NCI-H2196 (cell line): ENCODE data around the gene PTH1R.
A peak's percentile ranks its signal among the peaks of the same experiment; 100 is the strongest.

ENCODE experiments used
- DNase-seq: peaks from one replicate; lab custom pipeline; 2025; ENCODE audit not compliant: unreplicated experiment; lab: John Stamatoyannopoulos, UW

PTH1R gene

DNA sequence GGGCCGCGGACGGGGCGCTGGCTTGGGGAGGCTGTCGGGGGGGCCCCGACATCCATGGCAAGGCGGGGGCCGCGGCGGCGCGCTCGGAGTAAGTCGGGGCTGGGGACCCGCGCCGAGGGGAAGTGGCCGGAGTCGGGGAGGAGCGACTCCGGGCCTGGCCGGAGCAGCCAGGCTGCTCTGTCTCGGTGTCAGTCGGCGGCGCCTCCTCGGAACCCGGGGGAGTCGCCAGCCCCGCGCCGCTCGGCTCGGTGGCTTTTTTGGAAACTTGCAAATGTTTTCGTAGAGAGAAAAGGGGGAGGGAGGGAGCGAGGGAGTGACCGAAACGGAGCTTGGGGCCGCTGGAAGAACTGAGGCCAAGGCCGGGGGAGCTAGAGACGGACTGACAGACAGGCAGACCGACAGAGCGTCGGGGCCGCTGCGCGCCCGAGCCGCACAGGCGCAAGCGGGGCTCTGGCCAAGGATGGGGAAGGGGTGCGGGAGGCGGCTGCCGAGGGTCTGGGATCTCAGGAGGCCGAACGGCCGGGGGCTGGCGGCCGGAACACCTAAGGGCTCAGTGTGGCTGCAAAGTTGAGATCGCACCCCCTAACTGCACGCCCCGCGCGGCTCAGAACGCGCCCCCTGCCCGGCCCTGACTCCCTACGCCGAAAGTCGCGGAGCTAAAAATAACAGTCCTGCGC is 5.0 kb downstream of the PTH1R start:
- DNase-seq = no peak

DNA sequence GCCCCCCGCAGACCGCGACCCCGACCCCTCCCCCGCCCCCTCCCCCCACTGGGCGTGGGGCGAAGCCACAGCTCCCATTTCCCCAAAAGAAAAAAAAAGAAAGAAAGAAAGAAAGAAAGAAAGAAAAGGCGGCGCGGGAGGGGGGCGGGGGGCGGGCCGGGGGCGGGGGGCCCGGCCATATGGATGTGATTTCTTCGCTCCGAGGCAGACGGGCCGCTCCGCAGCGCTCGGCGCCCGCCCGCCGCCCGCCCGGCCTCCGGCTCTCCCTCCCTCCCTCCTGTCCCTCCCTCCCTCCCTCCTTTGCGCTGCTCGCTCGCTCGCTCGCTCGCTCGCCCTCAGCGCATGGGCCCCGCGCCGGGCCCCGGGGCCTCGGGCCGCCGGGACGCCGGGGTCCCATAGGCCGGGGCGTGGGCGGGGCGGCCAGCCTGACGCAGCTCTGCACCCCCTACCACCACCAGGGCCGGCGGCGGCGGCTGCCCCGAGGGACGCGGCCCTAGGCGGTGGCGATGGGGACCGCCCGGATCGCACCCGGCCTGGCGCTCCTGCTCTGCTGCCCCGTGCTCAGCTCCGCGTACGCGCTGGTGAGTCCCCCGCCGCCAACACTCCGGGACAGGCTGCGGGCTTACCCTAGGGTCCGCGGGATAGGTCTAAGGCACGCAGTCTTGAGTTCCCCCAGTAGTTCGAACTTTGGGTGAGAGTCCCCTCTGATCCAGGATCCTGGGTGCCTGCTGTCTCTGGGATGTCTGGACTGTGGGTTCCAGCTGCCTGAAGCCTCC is 5.7 kb downstream of the PTH1R start:
- no peak for DNase-seq

DNA sequence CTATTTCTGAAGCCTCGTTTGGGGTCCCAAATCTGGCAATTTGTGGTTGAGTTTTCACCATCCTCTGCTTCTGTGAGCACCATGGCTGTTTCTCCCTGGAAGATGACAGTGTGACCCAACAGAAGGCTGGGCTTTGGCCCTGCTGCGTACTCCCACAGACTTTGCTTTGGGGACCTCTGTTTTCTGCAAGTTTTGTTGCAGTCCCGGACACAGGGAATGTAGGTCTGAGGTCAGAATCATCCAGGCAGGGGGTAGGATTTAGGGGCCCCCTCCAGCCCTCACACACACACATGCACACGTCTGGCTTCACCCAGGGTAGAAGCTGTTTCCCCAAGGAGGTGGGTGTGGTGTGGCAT is 6.3 kb downstream of the PTH1R start:
- DNase-seq = no peak

DNA sequence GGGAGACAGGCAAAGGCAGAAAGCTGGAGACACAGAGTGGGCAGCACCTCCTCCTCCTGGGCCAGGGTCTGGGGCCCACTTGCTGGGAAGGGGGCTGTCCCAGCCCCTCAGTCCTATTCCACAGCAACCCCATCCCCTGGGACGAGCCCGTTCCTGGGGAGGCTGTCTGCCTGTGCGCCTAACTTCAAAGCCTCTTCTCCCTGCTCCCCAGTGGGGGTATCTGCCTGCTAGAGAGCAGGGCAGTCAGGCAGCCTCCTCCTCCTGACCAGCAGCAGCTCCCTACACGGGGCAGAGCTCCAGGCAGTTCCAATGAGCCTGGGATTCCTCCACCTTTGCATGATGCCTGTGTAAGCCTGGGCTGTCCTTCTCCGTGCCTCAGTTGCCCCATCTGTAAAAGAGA is 6.9 kb downstream of the PTH1R start:
- DNase-seq = no peak

DNA sequence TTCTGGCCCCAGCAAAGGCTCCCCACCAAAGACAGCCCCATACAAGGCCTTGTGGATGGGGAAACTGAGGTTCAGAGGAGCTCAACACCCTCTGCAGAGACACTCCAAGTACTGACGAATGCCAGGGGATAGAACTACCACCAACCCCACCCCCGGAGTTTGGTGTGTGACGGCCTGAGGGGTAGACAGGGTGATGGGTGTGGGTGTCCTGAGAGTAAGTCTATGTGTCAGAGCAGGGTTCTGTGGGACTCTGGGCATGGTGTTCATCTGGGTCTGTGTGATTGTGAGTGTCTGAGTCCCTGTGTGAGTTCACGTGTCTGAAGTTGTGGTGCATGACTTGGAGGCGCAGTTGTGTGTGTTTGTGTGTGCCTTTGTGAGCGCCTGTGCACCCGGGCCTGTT is 7.4 kb downstream of the PTH1R start:
- no peak for DNase-seq

DNA sequence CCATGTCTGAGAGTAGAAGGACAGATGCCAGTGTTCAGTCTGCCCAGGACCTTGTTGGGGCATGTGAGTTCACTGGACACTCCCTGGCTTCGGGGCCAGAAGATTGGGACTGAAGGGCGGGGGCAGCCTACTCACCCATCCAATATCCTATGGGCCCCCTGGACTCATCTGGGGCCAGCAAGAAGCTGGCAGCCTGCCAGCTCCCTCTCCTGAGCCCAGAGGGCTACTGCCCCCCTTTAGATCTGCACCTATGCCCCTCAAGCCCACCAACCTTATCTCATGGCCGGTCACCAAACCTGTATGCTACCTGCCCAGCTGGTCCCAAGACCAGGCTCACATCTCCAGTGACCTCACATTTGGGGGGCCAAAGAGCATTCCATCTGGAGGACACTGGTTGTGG is 8.1 kb downstream of the PTH1R start:
- DNase-seq = no peak

DNA sequence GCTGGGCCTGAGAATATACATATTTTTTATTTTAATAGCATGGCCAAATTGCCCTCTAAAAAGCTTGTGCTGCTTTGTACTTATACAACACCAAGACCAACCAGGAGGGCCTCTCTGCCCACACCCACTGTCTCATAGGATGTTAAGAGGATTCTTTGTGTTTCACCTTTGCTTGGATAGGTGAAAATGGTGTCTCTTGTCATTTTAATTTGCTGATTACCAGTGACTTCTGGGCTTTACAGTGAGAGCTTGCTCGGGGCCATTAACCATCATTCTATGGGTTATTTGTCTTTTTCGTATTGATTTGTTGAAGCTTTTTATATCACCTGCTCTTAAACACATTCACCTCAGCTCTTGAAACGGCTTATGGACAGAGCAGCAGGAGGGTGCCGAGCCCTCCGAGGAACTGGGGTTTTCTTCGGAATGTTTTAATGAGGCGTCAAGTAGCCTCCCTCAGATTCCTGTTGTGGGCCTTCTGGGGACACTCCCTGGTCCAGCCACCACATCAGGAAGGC is 10.5 kb downstream of the PTH1R start:
- no peak for DNase-seq

DNA sequence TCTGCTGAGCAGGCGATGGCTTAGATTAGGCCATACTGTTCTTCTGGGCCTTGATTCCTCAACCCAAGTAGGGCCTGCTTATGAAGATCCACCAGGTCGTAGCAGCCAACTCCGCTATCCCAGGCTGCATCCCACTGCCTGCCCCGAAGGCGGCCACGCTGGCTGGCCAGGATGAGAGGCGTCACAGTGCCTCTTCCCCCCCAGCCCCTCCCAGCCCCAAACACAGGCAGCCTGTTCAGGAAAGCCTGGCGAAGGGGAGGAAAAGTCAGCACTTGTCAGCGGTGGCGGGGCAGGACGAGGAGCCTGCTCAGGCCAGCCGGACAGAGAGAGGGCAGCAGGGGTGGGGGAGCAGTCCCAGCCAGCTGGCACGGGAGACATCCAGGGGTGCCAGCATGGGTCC is 11.2 kb downstream of the PTH1R start:
- no peak for DNase-seq

DNA sequence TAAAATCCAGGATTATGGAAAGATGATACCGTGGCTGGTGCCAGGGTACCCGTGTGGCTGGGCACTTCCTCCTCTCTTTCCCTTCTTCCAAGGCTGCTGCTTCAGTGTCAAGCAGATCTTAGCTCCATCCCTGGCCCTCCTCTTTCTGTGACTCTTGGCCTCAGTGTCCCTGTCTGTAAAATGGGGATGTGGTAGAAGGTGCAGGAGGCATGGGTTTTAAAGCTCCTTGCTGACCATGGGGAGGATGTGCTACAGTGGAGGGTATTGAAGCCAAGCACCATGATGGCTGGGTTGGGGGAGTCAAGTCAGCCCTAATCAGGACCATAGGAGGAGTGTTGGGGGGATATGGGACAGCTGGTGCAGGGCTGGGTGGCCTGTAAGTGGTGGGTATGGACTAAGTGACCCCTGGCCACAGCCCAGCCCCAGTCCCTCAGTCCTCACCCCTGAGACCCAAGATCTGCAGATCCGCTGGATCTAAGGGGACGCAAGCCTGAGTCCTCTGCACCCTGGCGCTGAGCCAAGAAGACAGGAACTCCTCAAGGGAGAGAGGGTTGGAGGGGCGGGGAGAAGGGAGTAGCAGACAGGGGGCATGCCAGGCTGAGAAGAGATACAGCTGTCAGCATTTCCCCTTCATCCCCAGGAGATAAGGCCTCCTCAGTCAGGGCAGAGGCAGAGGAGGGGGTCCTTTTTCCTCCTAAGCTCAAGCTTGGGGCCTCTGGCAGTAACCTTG is 12.0 kb downstream of the PTH1R start:
- DNase-seq = no peak

DNA sequence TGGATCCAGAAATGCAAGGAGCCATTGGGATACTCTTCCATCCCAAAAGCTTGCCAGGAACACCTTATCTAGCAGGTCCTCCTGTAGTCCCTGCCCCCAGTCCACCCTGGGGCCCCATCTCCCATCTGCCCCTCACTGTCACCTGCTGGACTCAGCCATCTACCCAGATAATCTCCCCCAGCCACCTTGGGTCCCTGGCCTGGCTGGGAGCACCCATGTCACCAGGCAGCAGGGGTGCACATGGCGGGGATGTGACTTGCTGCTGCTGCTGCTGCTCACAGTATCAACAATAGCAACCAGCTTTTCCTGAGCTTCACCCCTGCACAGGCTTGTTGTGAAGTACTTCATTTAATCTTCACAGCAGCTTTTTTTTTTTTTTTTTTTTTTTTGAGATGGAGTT is 12.6 kb downstream of the PTH1R start:
- no peak for DNase-seq

DNA sequence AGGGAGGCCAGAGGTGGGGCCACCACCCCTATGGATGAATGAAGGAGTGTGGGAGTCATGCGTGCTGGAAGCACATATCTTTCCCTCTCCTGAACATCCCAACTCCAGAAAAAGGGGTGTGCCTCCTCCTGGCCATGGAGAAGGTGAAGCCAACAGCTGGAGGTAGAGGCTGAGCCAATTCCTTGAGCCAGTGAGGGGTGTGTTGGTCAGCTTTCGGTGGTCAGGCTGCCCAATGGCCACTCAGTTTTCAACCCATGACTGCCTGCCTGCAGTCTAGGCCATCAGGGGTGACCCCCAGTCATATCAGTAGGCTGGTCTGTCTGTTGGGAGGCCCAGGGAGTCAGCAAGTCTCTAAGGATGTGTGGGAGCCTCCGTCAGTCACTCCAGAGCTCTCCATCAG is 13.6 kb downstream of the PTH1R start:
- no peak for DNase-seq

DNA sequence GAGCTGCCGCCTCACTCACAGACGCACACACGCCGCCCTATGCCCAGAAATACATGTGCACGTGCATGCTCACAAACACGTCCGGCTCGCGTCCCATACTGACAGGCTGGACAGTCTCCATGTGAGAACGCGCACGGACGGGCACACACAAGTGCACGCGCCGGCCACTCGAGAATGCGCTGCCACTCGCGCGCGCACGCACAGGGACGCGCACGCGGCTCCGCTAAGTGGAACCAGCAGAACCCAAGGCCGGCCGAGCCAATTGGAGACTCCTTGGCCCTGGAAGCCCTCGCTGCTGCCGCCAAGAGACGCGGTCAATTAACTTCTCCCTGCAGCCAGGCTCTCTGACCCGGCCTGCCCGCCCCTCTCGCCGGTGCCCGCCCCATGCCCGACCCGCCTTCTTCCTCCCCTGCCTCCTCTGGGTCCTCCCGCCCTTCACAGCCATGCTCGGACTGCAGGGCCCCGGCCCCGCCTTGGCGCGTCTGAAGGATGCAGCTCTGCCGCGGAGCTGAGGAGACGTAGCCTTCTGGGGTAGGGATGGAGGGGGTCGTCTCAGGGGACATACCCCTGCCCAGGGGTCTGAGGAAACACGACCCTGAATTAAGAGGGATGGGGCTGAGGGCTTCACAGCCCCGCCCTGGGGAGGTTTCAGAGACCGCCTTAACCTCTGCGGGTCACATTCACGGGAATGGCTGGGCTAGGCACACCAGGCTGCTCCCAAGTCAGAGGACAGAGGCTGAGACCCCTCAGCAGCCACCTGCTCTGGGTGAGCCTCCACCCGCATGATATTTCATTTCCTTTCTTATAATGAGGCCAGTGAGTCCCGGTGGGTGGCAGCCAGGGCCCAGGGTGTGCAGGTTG is 15.0 kb downstream of the PTH1R start:
- DNase-seq = peak; percentile 80

DNA sequence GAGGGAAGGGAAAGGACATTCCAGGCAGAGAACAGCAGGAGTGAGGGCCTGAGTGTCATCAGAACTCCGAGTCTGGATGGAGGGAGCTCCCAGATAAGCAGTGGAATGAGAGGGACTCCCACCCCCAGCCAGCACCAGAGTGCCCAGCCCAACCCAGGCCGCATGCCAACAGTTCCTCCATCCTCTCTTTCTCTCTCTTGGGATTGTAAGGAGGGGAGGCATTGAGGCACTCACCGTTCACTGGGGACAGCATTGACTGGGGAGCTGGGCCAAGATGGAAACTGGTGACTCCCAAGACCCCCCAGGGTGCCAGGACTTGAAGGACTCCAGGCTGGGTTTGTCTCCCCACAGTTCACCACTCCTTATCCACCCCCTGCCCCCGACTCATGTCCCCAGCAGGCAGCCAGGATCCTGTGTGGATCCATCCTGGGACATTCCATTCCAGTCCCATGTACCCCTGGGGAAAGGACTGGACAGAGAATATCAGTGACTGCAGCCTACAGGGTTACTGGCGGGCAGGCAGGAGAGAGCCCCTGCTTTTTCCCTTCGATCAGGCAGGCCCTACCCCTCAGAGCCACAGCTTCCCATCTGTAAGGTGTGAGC is 15.7 kb downstream of the PTH1R start:
- DNase-seq = no peak

DNA sequence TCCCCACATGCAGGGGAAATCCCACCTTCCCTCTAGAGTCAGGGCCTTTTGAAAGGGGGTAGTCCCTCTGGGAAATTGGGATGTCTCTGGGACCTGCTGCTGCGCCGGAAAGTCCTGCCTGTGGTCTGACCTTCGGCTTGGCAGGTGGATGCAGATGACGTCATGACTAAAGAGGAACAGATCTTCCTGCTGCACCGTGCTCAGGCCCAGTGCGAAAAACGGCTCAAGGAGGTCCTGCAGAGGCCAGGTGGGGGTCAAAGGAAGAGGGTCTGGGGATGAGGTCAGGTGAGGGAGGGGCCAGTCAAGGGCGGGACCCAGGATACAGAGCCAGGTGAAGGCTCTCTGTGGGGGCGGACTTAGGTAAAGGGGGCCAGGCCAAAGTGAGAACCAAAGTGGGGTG is 16.2 kb downstream of the PTH1R start:
- DNase-seq = no peak

DNA sequence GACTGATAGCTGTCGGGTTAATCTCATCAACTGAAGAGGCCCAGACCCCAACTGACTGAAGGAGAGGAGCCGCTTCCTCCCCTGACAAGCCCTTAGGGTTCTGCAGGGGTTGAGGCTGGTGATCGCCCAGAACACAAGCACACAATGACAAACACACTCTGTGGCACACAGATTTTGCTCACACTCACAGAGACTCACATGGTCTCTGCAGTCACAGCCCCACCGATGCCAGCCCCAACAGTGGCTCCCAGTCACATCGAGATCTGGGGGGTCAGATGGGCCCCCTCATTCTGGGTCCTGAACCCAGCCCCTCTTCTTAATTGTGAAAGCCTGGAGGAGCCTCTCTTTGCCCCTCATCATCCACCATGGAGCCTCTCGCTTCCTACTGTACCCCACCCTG is 16.7 kb downstream of the PTH1R start:
- DNase-seq = no peak

DNA sequence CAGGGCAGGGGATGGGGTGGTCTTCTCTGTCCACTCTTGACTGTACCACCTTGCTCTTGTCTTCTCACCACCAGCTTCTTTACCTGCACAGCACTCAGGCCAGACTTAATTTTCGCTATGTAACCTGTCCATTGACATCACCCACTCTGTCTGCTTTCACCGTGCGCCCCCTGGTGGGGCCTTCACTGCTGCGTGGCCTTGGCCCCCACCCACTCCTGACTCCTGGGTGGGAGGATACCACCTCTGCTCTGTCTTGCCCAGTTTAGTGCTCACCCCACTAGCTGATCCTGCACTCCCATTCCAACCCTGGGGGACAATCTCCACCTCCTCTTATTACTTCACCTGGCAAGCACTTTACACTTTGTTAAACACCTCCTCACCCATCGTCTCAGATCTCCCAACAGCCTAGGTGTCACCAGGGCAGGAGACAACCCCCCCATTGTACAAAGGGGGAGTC is 17.7 kb downstream of the PTH1R start:
- peak; percentile 27 for DNase-seq

DNA sequence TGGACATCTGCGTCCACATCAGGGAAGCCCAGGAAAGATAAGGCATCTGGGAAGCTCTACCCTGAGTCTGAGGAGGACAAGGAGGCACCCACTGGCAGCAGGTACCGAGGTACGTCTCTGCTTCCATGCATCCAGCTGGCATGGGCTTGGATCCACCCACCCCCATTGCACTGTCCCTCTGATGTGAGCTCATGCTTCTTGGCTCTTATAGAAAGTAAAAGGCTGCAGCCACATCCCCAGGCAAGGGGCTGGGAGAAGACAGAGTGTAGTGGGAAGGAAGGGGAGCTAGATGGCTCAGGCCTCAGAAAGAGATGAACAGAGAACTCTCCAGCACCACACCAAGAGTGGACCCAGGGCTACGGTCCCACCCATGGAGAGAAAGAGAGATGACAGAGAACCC is 18.2 kb downstream of the PTH1R start:
- DNase-seq = no peak

DNA sequence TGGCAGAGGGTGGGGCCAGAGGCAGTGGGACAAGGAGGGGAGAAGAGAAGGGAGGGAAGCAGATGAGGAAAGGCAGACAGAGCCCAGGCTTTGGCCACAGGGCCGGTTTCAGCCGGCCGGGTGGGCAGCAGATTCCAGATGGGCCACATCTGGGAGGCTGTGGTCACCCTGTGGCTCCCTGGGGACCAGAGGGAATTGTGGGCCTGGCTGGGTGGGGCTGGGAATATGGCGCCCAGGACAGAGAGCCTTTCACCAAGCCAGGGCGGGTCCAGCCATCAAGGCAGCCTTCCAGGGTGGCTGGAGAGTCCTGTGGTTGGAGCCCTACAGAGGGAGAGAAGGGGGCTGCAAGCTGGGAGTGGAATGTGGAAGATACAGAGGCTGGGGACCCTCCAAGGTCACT is 18.9 kb downstream of the PTH1R start:
- DNase-seq = no peak

DNA sequence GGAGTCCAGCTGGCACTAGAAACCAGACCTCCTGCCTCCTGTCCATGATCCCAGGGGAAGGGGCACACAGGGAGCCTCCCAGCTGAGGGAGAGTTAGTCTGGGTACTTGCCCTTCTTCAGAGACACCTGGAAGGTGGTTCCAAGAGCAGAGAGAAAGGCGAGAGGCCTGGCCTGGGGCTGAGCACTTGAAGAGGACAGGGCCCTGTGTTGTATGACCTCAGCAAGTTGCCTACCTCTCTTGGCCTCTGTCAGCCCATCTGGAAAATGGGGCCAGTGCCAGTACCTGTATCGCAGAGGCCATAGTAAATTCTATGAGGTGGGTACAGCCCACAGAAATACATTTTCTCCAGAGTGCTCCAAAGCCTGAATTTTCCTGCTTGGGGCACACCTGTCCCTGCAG is 19.5 kb downstream of the PTH1R start:
- no peak for DNase-seq

DNA sequence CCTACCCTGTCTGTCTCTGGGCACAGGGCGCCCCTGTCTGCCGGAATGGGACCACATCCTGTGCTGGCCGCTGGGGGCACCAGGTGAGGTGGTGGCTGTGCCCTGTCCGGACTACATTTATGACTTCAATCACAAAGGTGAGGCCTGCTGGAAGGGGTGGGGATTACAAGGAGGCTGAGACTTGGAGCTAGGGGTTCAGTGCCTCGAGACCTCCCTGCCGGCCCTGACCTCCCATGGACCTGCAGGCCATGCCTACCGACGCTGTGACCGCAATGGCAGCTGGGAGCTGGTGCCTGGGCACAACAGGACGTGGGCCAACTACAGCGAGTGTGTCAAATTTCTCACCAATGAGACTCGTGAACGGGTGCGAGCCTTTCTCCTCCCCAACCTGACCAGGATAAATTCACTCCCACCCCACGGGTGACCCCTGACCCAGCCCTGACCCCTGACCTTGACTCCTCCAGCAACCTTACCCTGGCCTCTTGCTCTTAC is 20.4 kb downstream of the PTH1R start:
- no peak for DNase-seq
